MM.1S (cell line): ENCODE data around the gene STAT5A.

ENCODE experiments used
- CTCF ChIP-seq: fragments of 300-600 bp; sonication (generic); IDR thresholded peaks from 2 replicates; pipeline ENCODE4 v1.5.1; 2016; ENCODE audit warnings: antibody characterized with exemption, low read length, mixed read lengths
- EZH2 ChIP-seq: fragments of 300-600 bp; sonication (generic); optimal IDR thresholded peaks from 2 replicates; pipeline ENCODE3; 2017; ENCODE audit warnings: low read depth, mild to moderate bottlenecking, antibody characterized with exemption, low read length, mixed read lengths
- EZH2phosphoT487 ChIP-seq: fragments of 300-600 bp; sonication (generic); IDR thresholded peaks from 2 replicates; pipeline ENCODE4 v1.6.1; 2018; ENCODE audit warnings: antibody characterized with exemption, low read length

GRCh38 chr17:42359133-42359532 lies 70.8 kb downstream of the STAT5A start:
- TF ChIP-seq CTCF (no peak), EZH2phosphoT487 (no peak), EZH2 (no peak)
